ENCODE results near the gene CNBP.

Gene CNBP

GRCh38 chr3:129123314-129124060 lies 60.2 kb downstream of the CNBP start:
- no peak overlapping the region for H3K4me3 ChIP-seq (ENCODE audit: low read depth, low read length)
- no peak for TF ChIP-seq CTCF (IDR thresholded peaks at IDR 0.05; ENCODE audit: low read depth, low read length)

- H3K4me3 ChIP-seq (ENCODE audit: low read depth, low read length): no peak overlapping the region
- TF ChIP-seq CTCF (IDR thresholded peaks at IDR 0.05; ENCODE audit: low read depth, low read length): no peak
These were observed 61.2 kb downstream of the CNBP start for GRCh38 chr3:129122412-129123011.

GRCh38 chr3:129121792-129122411 lies 61.8 kb downstream of the CNBP start, which contains the start of gene RAB43:
RAB43 (minus strand) TSS chr3:129121804; CDS start chr3:129121489, 315 bp downstream.
- TF ChIP-seq CTCF (IDR thresholded peaks at IDR 0.05; ENCODE audit: low read depth, low read length): no peak

GRCh38 chr3:129121016-129121791 lies 62.5 kb downstream of the CNBP start:
- TF ChIP-seq CTCF (IDR thresholded peaks at IDR 0.05; ENCODE audit: low read depth, low read length): no peak
- peak overlapping the region; percentile 78 for H3K4me3 ChIP-seq (ENCODE audit: low read depth, low read length)

More at GRCh38 chr3:129121792-129122411, 61.8 kb downstream of the CNBP start, which contains the start of gene RAB43:
- H3K4me3 ChIP-seq (ENCODE audit: low read depth, low read length): peak within 1 kb of the TSS; percentile 78

GRCh38 chr3:129120254-129121004 lies 63.3 kb downstream of the CNBP start:
- H3K4me3 ChIP-seq (ENCODE audit: low read depth, low read length): peak overlapping the region; percentile 78
- TF ChIP-seq CTCF (IDR thresholded peaks at IDR 0.05; ENCODE audit: low read depth, low read length): no peak

- H3K4me3 ChIP-seq (ENCODE audit: low read depth, low read length): peak overlapping the region; percentile 78
- TF ChIP-seq CTCF (IDR thresholded peaks at IDR 0.05; ENCODE audit: low read depth, low read length): no peak
These were observed 64.2 kb downstream of the CNBP start for GRCh38 chr3:129119365-129120100.
